ENCODE measurements around the gene HOXA9. TPM values are rescaled to one million over a fixed set of nuclear protein-coding genes. Genes with fewer than 3 reads are reported as not detected.

The HOXA9 gene
- polyA plus RNA-seq, 1 donor from 2014 or later, result not detected

DNA sequence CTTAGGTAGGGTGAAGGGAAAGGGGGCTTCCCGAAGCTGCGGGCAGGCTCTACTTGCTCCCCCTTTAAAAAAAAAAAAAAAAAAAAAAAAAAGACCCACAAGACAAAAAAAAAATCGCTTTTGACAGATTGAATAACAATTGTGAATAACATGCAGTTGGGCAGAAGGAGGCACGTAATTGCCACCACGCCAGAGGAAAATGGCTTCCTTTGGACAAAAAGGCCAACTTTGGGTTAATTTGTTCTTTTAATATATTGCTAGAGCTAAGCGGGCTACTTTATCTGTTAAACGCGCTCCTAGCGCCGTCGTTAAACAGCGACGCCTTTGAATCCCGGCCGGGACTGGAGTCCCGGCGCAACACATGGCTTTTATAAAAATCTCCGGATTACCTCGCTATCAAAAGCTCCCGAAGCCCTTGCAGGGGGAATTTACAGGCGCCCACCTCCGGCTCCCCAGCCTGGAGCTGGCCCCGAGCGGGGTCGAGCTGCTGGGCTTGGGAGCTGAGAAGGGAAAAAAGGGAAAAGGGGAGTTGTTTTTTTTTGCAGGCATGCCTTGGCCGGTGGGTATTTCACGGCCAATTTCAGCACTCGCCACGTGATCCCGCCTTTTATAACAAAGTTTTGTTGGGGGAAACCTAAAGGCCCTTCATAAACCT, 18.5 kb upstream of the HOXA9 start:
- no peaks in the 10 kb centered on the region for H3K9me2 ChIP-seq (ENCODE audit: insufficient read depth, low read length)
- H3K9ac ChIP-seq (ENCODE audit: low read length), result no peak overlapping the region
- H3K9me3 ChIP-seq (ENCODE audit: low read length), result peaks cover 14% of the 10 kb centered on the region
- no peaks in the 10 kb centered on the region for H3K79me2 ChIP-seq (replicated peaks; ENCODE audit: insufficient read depth, low read length)
- H3K27me3 ChIP-seq (ENCODE audit: insufficient read depth, low read depth, low read length), result peaks cover 100% of the 10 kb centered on the region
- no peak overlapping the region for H2AFZ ChIP-seq (ENCODE audit: low read depth, low read length)
- H3F3A ChIP-seq (ENCODE audit: insufficient read depth, low read length, poor library complexity, severe bottlenecking), result no peaks in the 10 kb centered on the region
- no peak overlapping the region for H3K4me3 ChIP-seq (ENCODE audit: low read length)
- no peak overlapping the region for H3K4me2 ChIP-seq (ENCODE audit: low read length)
- no peaks in the 10 kb centered on the region for H3K36me3 ChIP-seq (ENCODE audit: insufficient read depth, low read length)
- no peak overlapping the region for H3K27ac ChIP-seq (ENCODE audit: low read length)
- TF ChIP-seq EZH2 (IDR thresholded peaks at IDR 0.05; ENCODE audit: borderline replicate concordance, insufficient read depth, low read length, poor library complexity, severe bottlenecking), result peak; percentile 84
- TF ChIP-seq EP300 (conservative IDR thresholded peaks at IDR 0.05; ENCODE audit: poor library complexity, severe bottlenecking), result no peak
- no peaks in the 10 kb centered on the region for H4K20me1 ChIP-seq (ENCODE audit: insufficient read depth)

DNA sequence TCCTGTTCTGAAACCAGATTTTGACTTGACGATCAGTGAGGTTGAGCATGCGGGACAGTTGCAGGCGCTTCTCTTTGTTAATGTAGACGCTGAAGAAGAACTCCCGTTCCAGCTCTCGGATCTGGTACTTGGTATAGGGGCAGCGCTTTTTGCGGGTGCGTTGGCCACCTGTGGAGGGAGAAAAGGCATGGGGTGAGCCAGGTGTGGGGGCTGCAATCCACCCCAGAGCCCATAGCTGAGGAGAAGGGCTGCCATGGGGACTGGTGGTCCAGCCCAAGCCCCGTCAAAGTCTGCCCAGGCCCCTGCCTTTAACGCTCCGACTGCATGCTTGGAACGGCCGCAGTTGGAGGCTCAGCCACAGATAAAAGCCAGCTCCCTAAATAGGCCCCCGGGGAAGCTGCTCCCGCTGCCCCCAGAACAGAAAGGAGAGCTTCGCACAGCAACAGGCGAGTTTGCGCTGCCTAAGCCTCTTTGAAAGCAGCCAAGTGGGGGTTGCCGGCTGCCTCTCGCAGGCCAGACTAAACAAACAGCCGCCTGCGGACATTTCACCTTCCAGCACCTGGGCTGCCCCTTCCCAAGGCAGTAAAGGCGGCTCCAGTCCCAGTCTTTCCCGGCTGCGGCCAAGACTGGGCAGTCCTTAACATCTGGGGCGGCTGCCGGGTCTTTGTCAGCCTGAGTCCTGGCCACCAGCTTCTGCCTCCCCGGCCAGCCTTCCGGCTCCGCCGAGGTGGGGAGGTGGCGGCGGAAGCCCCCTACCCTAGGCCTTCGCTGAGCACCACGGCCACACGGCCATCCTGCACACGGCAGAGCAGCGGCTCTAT, 17.7 kb upstream of the HOXA9 start:
- Histone ChIP-seq H3K9me3 (ENCODE audit: low read length) (peaks cover 14% of the 10 kb centered on the region), H3K9me2 (ENCODE audit: insufficient read depth, low read length) (no peaks in the 10 kb centered on the region), H2AFZ (ENCODE audit: low read depth, low read length) (no peak overlapping the region), H3K79me2 (replicated peaks; ENCODE audit: insufficient read depth, low read length) (no peaks in the 10 kb centered on the region), H3K36me3 (ENCODE audit: insufficient read depth, low read length) (no peaks in the 10 kb centered on the region), H3K4me2 (ENCODE audit: low read length) (no peak overlapping the region), H3K4me3 (ENCODE audit: low read length) (no peak overlapping the region), H3K27me3 (ENCODE audit: insufficient read depth, low read depth, low read length) (peaks cover 100% of the 10 kb centered on the region), H3F3A (ENCODE audit: insufficient read depth, low read length, poor library complexity, severe bottlenecking) (no peaks in the 10 kb centered on the region), H4K20me1 (ENCODE audit: insufficient read depth) (no peaks in the 10 kb centered on the region), H3K27ac (ENCODE audit: low read length) (no peak overlapping the region), H3K9ac (ENCODE audit: low read length) (no peak overlapping the region)
- peak; percentile 84 for TF ChIP-seq EZH2 (IDR thresholded peaks at IDR 0.05; ENCODE audit: borderline replicate concordance, insufficient read depth, low read length, poor library complexity, severe bottlenecking)
- no peak for TF ChIP-seq MXI1 (conservative IDR thresholded peaks at IDR 0.05; ENCODE audit: poor library complexity, severe bottlenecking)

DNA sequence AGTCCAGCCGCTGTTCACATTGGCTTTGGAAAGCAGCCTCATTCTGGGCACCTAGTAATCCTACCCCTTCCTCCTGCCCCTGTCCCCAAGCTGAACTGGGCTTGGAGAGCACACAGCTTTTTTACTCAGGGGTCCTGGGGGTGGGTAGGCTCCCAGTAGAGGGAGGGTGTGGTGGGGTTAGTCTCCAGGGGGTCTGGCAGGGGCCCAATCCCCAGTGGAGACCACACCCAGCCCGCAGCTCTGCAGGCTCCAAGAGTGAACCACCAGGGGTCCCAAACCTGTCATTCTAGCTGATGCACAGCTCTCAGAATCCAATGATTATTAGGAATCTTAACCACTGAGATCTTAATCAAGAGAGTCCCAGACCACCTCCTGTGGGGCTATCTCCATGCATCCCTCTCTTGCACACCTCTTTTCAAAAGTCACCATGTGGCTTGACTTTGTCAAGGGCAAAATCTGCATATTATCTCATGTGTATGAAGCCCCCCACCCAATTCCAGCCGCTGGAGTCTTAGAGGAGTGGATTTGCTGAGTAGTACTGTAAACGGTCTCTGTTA, 17.0 kb upstream of the HOXA9 start:
- Histone ChIP-seq H3K4me3 (ENCODE audit: low read length) (no peak overlapping the region), H4K20me1 (ENCODE audit: insufficient read depth) (no peaks in the 10 kb centered on the region), H3K9me3 (ENCODE audit: low read length) (peaks cover 14% of the 10 kb centered on the region), H3K79me2 (replicated peaks; ENCODE audit: insufficient read depth, low read length) (no peaks in the 10 kb centered on the region), H3K36me3 (ENCODE audit: insufficient read depth, low read length) (no peaks in the 10 kb centered on the region), H3K27ac (ENCODE audit: low read length) (no peak overlapping the region), H3K9me2 (ENCODE audit: insufficient read depth, low read length) (no peaks in the 10 kb centered on the region), H2AFZ (ENCODE audit: low read depth, low read length) (no peak overlapping the region), H3K27me3 (ENCODE audit: insufficient read depth, low read depth, low read length) (peaks cover 100% of the 10 kb centered on the region), H3K4me2 (ENCODE audit: low read length) (no peak overlapping the region), H3F3A (ENCODE audit: insufficient read depth, low read length, poor library complexity, severe bottlenecking) (no peaks in the 10 kb centered on the region), H3K9ac (ENCODE audit: low read length) (no peak overlapping the region)
- TF ChIP-seq RAD21 (conservative IDR thresholded peaks at IDR 0.05) (no peak), MXI1 (conservative IDR thresholded peaks at IDR 0.05; ENCODE audit: poor library complexity, severe bottlenecking) (no peak)
- TF ChIP-seq, protein P1, sequence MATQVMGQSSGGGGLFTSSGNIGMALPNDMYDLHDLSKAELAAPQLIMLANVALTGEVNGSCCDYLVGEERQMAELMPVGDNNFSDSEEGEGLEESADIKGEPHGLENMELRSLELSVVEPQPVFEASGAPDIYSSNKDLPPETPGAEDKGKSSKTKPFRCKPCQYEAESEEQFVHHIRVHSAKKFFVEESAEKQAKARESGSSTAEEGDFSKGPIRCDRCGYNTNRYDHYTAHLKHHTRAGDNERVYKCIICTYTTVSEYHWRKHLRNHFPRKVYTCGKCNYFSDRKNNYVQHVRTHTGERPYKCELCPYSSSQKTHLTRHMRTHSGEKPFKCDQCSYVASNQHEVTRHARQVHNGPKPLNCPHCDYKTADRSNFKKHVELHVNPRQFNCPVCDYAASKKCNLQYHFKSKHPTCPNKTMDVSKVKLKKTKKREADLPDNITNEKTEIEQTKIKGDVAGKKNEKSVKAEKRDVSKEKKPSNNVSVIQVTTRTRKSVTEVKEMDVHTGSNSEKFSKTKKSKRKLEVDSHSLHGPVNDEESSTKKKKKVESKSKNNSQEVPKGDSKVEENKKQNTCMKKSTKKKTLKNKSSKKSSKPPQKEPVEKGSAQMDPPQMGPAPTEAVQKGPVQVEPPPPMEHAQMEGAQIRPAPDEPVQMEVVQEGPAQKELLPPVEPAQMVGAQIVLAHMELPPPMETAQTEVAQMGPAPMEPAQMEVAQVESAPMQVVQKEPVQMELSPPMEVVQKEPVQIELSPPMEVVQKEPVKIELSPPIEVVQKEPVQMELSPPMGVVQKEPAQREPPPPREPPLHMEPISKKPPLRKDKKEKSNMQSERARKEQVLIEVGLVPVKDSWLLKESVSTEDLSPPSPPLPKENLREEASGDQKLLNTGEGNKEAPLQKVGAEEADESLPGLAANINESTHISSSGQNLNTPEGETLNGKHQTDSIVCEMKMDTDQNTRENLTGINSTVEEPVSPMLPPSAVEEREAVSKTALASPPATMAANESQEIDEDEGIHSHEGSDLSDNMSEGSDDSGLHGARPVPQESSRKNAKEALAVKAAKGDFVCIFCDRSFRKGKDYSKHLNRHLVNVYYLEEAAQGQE (IDR thresholded peaks at IDR 0.05; ENCODE audit: borderline replicate concordance), result no peak

Measured in neural cell (in vitro differentiated cells).